DLD1 (cell line): ENCODE measurements around the gene PDK1.

ENCODE experiments used
- in situ Hi-C: cut with HindIII; loops from 2 replicates; pipeline ENCODE4 v1.10.0; 2017; ENCODE audit warnings: low sequenced_read_pairs

Gene PDK1

GRCh38 chr2:172635548-172635947 lies 79.7 kb downstream of the PDK1 start:
- in situ Hi-C loops: no loop called here

DNA sequence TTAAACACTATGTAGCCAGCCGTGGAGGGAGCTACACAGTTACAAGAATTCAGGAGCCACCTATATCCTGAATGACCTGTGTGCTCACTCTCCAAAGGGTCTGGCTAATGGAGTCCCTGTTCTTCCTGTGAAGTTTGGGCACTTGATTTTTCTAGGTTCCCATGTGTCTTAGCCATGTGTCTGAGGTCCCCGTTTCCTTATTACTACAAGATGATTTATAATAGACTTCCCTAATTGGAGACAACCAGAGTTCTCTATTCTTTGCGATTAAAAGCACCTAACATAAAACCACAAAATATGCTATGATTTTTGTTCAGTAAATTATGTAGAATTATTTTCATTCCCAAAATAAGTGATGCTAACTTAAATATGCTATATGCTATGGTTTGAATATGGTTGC lies 83.4 kb downstream of the PDK1 start:
- in situ Hi-C loops: no loop called here

DNA sequence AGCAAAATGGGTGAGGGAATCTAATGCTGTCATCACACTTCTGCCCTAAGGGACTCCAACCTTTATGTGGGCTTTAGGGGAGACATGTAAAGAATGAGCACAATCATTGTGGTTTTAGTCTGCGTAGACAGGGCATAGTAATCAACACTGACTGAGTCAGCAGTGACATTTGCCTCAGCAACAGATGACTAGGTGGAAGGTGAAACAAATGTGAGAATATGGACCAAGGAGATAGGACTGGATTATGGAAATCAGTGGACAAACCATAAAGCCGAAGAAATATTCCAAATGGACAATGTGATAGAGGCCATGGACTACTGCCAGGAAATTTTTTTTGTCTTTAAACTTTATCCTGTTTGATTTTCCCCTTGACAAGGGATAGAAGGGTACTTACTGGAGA lies 83.9 kb downstream of the PDK1 start:
- in situ Hi-C loops: no loop called here

DNA sequence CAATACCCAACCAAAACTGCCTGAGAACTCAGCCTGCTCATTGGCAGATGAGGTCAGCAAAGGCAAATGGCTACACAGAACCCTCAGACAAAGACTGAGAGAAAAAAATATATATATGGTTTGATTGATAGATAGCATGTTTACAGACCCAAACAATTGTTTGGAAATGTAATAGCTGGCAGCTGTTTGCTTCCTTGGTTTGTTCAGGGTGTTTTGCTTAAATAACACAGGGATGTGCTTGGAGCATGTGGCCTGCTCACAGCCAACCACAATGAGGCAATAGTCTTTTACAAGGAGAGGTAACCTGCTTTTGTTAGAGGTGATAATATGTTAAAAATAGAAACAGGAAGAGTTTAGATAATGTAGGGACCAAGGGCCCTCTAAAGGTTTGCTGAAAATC lies 84.5 kb downstream of the PDK1 start:
- in situ Hi-C loops: no loop called here

DNA sequence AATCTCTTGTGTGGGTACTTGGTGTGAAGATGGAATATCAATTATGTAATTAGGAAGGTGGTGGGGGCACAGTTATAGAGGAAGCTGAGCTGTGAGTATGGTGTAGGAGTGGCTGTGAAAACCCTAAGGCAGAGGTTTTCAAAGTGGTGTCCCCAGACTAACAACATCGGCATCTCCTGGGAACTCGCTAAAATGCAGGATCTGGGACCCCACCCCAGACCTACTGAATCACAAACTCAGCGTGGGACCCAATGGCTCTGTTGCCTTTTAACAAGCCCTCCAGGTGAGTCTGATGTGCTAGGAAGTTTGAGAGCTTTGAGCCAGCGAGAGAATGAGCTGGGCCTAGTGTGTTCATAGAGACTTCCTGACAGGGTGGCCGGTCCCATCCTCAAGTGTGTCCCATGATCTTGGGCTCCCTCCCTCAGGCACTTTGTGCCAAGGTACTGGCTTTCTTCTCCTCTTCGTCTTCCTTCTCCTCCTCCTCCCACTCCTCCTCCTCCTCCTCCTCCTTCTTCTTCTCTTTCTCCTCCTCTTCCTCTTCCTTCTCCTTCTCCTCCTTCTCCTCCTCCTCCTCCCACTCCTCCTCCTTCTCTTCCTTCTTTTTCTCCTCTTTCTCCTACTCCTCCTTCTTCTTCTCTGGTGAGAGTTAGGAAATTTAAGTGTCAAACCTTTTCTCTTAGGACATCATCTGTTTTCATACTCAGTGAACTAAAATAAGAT lies 86.6 kb downstream of the PDK1 start:
- in situ Hi-C loops: no loop called here

- in situ Hi-C loops: no loop called here
Measured at GRCh38 chr2:172643142-172643541, 87.3 kb downstream of the PDK1 start.

DNA sequence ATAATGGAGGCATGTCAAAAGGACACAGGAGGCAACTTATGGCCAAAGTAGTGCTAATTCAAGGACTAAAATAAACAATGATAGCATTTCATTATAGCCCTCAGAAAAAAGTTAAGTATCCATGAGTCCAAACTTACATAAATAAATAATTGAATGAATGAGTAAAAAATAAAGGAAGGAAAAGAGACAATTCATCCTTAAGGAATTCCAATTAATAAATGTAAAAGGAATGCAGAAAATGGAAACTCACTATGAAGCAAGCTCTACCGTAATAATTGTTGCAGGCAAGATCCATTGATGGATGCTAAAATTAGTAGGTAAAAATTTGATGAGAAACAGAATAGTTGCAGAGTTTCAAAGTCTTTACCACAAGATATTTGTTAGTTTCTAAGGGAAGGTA lies 91.5 kb downstream of the PDK1 start:
- in situ Hi-C loops: no loop called here

GRCh38 chr2:172655091-172655837 lies 99.4 kb downstream of the PDK1 start:
- in situ Hi-C loops: no loop called here

DNA sequence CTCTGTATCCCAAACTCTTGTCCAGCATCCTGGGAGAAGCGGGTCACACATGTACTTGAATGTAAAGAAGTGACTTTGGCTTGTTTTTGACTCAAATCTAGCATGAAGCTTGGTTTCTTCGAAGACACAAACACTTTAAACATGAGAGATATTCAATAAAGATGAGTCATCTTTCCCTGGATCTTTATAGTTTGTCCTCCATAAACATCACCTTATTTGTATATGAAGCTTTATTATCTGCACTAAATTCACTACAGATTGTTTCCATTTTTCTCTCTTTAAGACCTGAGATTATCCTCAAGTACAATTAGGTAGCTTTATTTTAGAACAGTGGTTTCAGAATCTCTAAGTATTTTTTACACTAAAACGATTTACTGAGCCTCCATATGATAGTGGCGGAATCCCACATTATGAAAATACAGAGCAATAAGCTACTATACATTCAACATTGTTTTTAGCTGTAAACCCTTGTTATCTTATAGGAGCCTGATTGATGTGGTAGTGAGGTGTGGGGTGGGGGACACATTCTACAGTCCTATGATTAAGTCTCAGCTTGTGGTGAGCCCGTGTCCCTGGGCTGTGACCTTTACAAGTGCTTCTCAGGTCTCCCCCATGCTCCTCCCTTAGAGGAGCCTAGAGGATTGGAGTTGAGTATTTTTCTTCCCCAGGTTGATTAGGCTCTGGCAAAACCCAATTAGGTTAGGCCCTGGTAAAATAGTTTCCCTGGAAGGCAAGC lies 100.1 kb downstream of the PDK1 start:
- in situ Hi-C loops: no loop called here
